MV-4-11 (cell line): ENCODE results near the gene MYO15B.

Source experiments
- DNase-seq: peaks from one replicate; lab custom pipeline; 2025; lab: John Stamatoyannopoulos, UW

Gene MYO15B

GRCh38 chr17:75666959-75667790 lies 79.6 kb downstream of the MYO15B start, which contains the start of the genes RECQL5 and SAP30BP:
Gene RECQL5 (minus strand): TSS chr17:75667154. CDS start chr17:75666557, 597 bp downstream.
Gene SAP30BP (plus strand): TSS chr17:75667338. CDS start chr17:75667373, 35 bp downstream.
- peak; percentile 97 for DNase-seq

GRCh38 chr17:75667825-75668224 lies 80.2 kb downstream of the MYO15B start:
- DNase-seq = no peak

GRCh38 chr17:75668489-75668888 lies 80.9 kb downstream of the MYO15B start:
- DNase-seq = no peak

GRCh38 chr17:75670868-75671267 lies 83.3 kb downstream of the MYO15B start:
- DNase-seq = no peak

GRCh38 chr17:75672011-75672410 lies 84.4 kb downstream of the MYO15B start:
- DNase-seq = no peak

- DNase-seq = no peak
Measured at GRCh38 chr17:75673487-75673886, 85.9 kb downstream of the MYO15B start.
